Trophoblast cell (in vitro differentiated cells and primary cell): ENCODE results near the gene XPO6.

Experiments
- DNase-seq, 2 donors: peaks; one replicate each; pipeline ENCODE4 v3.0.0-alpha.2; 2016
- H2AFZ ChIP-seq: 2 replicates; pipeline ENCODE4 v1.6.1; 2013; ENCODE audit warnings: low read length, moderate library complexity, mild to moderate bottlenecking; ENCODE audit not compliant: insufficient read depth, poor library complexity
- H2AK5ac ChIP-seq: 2 replicates; pipeline ENCODE4 v1.6.1; 2013; ENCODE audit warnings: mild to moderate bottlenecking, low read length
- H2BK120ac ChIP-seq: 2 replicates; pipeline ENCODE4 v1.6.1; 2013; ENCODE audit warnings: low read length, mild to moderate bottlenecking, moderate library complexity; ENCODE audit not compliant: insufficient read depth, poor library complexity
- H2BK12ac ChIP-seq: 2 replicates; pipeline ENCODE4 v1.6.1; 2013; ENCODE audit warnings: mild to moderate bottlenecking, low read length, moderate library complexity
- H2BK5ac ChIP-seq: 2 replicates; pipeline ENCODE4 v1.6.1; 2013; ENCODE audit warnings: low read length, low read depth, moderate library complexity, mild to moderate bottlenecking; ENCODE audit not compliant: poor library complexity
- H3K14ac ChIP-seq: 2 replicates; pipeline ENCODE4 v1.6.1; 2013; ENCODE audit warnings: mild to moderate bottlenecking, low read length
- H3K18ac ChIP-seq: 2 replicates; pipeline ENCODE4 v1.6.1; 2013; ENCODE audit warnings: mild to moderate bottlenecking, low read length
- H3K23ac ChIP-seq: 2 replicates; pipeline ENCODE4 v1.6.1; 2013; ENCODE audit warnings: low read length
- H3K27ac ChIP-seq: 2 replicates; pipeline ENCODE4 v1.5.1; 2013; ENCODE audit warnings: low read depth, mild to moderate bottlenecking, inconsistent platforms, low read length, moderate library complexity
- H3K27me3 ChIP-seq: 2 replicates; pipeline ENCODE4 v1.6.1; 2013; ENCODE audit warnings: inconsistent platforms, mild to moderate bottlenecking, low read length, moderate library complexity; ENCODE audit not compliant: insufficient read depth
- H3K36me3 ChIP-seq, 2 experiments: 1 replicate in 1 of 2; 2 replicates in 1 of 2; pipeline ENCODE4 v1.6.1; 2013; ENCODE audit warnings: low read length in 2 of 2, mild to moderate bottlenecking in 2 of 2, moderate library complexity in 1 of 2; ENCODE audit not compliant: insufficient read depth in 2 of 2, control insufficient read depth in 1 of 2
- H3K4ac ChIP-seq: 2 replicates; pipeline ENCODE4 v1.6.1; 2013; ENCODE audit warnings: low read depth, mild to moderate bottlenecking, low read length, moderate library complexity
- H3K4me1 ChIP-seq, 2 experiments: 1 replicate in 1 of 2; 2 replicates in 1 of 2; pipeline ENCODE4 v1.6.1; 2013; ENCODE audit warnings: low read length in 2 of 2, mild to moderate bottlenecking in 2 of 2, moderate library complexity in 1 of 2; ENCODE audit not compliant: insufficient read depth in 2 of 2, control insufficient read depth in 1 of 2
- H3K4me2 ChIP-seq: 2 replicates; pipeline ENCODE4 v1.6.1; 2013; ENCODE audit warnings: inconsistent platforms, mild to moderate bottlenecking, low read length, moderate library complexity
- H3K4me3 ChIP-seq: 2 replicates; pipeline ENCODE4 v1.5.1; 2013; ENCODE audit warnings: mild to moderate bottlenecking, low read depth, low read length, inconsistent platforms
- H3K79me1 ChIP-seq: one replicate; pipeline ENCODE4 v1.6.1; 2013; ENCODE audit warnings: low read length
- H3K79me2 ChIP-seq: 2 replicates; pipeline ENCODE4 v1.6.1; 2013; ENCODE audit warnings: low read length, mild to moderate bottlenecking; ENCODE audit not compliant: control insufficient read depth, insufficient read depth, poor library complexity
- H3K9ac ChIP-seq: 2 replicates; pipeline ENCODE4 v1.6.1; 2013; ENCODE audit warnings: mild to moderate bottlenecking, low read length
- H3K9me3 ChIP-seq: 2 replicates; pipeline ENCODE4 v1.6.1; 2013; ENCODE audit warnings: low read depth, mild to moderate bottlenecking, control low read depth, inconsistent platforms, low read length; ENCODE audit not compliant: insufficient read depth
- H4K12ac ChIP-seq: 2 replicates; pipeline ENCODE4 v1.6.1; 2013; ENCODE audit warnings: low read depth, mild to moderate bottlenecking, low read length, moderate library complexity
- H4K8ac ChIP-seq: 2 replicates; pipeline ENCODE4 v1.6.1; 2013; ENCODE audit warnings: low read depth, mild to moderate bottlenecking, low read length, moderate library complexity
- H4K91ac ChIP-seq: one replicate; pipeline ENCODE4 v1.6.1; 2013; ENCODE audit warnings: low read depth, mild to moderate bottlenecking, low read length, moderate library complexity
- WGBS: extraction: QIAGEN DNeasy Blood & Tissue Kit; methylation state at CpG from one replicate; pipeline ENCODE4 v1.1.7; 2013; ENCODE audit warnings: missing lambda C conversion rate; ENCODE audit not compliant: insufficient read length, insufficient coverage; ENCODE audit errors: extremely low coverage; 5-methylcytosine and 5-hydroxymethylcytosine counted together

The XPO6 gene

DNA sequence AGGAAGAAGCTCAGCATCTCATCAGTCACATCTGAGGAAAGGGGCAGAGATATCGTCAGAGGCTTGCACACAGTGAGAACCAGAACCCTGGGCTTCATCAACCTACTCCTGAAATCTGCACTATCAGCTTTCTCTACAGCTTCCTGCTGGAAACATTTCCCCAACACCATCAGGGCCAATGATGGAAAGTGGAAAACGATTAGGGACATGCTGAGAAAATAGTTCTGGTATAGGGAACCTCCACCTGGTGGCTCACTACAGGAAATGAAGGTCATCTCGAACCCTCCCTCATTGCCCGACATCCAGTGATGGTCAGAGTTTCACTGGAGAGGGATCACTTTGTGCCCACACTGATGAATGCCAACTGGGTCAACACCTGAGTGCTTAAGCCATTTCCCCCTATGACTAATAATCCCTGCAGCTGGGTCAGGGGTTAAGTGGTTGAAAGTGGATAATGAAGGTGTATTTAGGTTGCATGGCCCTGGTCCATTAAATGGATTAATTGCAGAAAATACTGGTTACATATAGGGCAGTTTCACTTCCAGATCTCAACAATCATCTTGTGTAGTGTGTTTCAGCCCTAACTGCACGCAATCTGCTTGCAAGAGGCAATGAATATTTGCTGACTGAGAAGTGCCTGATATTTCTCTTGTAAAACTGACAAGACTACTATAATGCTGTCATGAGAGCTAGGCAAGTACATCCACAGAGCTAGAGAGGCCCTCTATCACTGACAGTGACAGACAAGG is 105.1 kb downstream of the XPO6 start:
- H2BK5ac ChIP-seq, result no peak overlapping the region
- H3K27ac ChIP-seq, result no peak overlapping the region
- no peaks in the 10 kb centered on the region for H3K27me3 ChIP-seq
- H4K8ac ChIP-seq, result no peak overlapping the region
- no peaks in the 10 kb centered on the region for H3K9me3 ChIP-seq
- no peak overlapping the region for H2BK120ac ChIP-seq
- H3K9ac ChIP-seq, result no peak overlapping the region
- no peak overlapping the region for H3K14ac ChIP-seq
- DNase-seq, result no peak
- H3K4ac ChIP-seq, result no peak overlapping the region
- no peak overlapping the region for H2BK12ac ChIP-seq
- no peak overlapping the region for H3K4me3 ChIP-seq
- H3K36me3 ChIP-seq, result peaks cover 52 to 73% of the 10 kb centered on the region in 2 experiments
- H4K12ac ChIP-seq, result no peak overlapping the region
- H3K23ac ChIP-seq, result no peak overlapping the region
- H3K18ac ChIP-seq, result no peak overlapping the region
- H3K4me2 ChIP-seq, result no peak overlapping the region
- H4K91ac ChIP-seq, result no peak overlapping the region
- no CpG with 5 or more reads among the region's 5 CpGs for WGBS
- H3K79me2 ChIP-seq, result no peaks in the 10 kb centered on the region
- H2AK5ac ChIP-seq, result no peak overlapping the region
- no peak overlapping the region for H2AFZ ChIP-seq
- H3K79me1 ChIP-seq, result no peaks in the 10 kb centered on the region
- H3K4me1 ChIP-seq, result peaks cover 3 to 4% of the 10 kb centered on the region in 2 experiments

- peaks cover 2 to 3% of the 10 kb centered on the region in 2 experiments for H3K4me1 ChIP-seq
- no peaks in the 10 kb centered on the region for H3K79me2 ChIP-seq
- H2AFZ ChIP-seq, result no peak overlapping the region
- H2BK12ac ChIP-seq, result no peak overlapping the region
- DNase-seq, result no peak
- no peak overlapping the region for H4K12ac ChIP-seq
- H3K4ac ChIP-seq, result no peak overlapping the region
- H3K18ac ChIP-seq, result no peak overlapping the region
- no CpG with 5 or more reads among the region's 7 CpGs for WGBS
- H3K27ac ChIP-seq, result no peak overlapping the region
- H4K8ac ChIP-seq, result no peak overlapping the region
- H4K91ac ChIP-seq, result no peak overlapping the region
- no peak overlapping the region for H3K23ac ChIP-seq
- no peak overlapping the region for H2BK120ac ChIP-seq
- H2AK5ac ChIP-seq, result no peak overlapping the region
- H3K4me3 ChIP-seq, result no peak overlapping the region
- H2BK5ac ChIP-seq, result no peak overlapping the region
- H3K4me2 ChIP-seq, result no peak overlapping the region
- peaks cover 59 to 80% of the 10 kb centered on the region in 2 experiments for H3K36me3 ChIP-seq
- H3K9me3 ChIP-seq, result no peaks in the 10 kb centered on the region
- no peak overlapping the region for H3K9ac ChIP-seq
- H3K27me3 ChIP-seq, result no peaks in the 10 kb centered on the region
- H3K79me1 ChIP-seq, result no peaks in the 10 kb centered on the region
- H3K14ac ChIP-seq, result no peak overlapping the region
Measured at GRCh38 chr16:28105954-28106353, 105.8 kb downstream of the XPO6 start.

DNA sequence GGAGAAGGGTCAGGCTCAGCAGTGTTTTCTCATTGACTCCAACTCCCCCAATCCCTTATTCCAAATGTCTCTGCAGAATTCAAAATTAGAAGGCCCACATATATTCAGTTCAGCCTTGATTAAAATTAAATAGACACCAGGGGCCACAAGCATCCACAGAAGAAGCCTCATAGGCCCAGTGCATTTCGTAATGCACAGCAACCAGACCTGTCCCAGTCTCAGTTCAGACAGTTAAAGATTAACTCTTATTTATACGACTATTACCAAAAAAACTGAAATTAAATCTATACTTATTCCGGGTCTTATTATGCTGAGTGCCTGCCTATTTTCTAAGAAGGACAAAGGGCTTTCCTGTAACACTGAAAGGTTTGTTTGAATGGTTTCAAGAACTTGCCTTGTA is 106.5 kb downstream of the XPO6 start:
- Histone ChIP-seq H3K36me3 (peaks cover 65 to 84% of the 10 kb centered on the region in 2 experiments), H3K18ac (no peak overlapping the region), H2AK5ac (no peak overlapping the region), H4K8ac (no peak overlapping the region), H3K9me3 (no peaks in the 10 kb centered on the region), H3K4me2 (no peak overlapping the region), H3K23ac (no peak overlapping the region), H4K12ac (no peak overlapping the region), H3K9ac (no peak overlapping the region), H3K79me2 (no peaks in the 10 kb centered on the region), H2BK5ac (no peak overlapping the region), H3K4me1 (peaks cover 2 to 3% of the 10 kb centered on the region in 2 experiments), H3K79me1 (no peaks in the 10 kb centered on the region), H2AFZ (no peak overlapping the region), H3K27ac (no peak overlapping the region), H3K4me3 (no peak overlapping the region), H2BK12ac (no peak overlapping the region), H2BK120ac (no peak overlapping the region), H4K91ac (no peak overlapping the region), H3K14ac (no peak overlapping the region), H3K27me3 (no peaks in the 10 kb centered on the region), H3K4ac (no peak overlapping the region)
- DNase-seq, result no peak
- no CpG with 5 or more reads among the region's 3 CpGs for whole genome bisulfite sequencing

GRCh38 chr16:28104404-28104803 is 107.4 kb downstream of the XPO6 start:
- Histone ChIP-seq H3K4ac (no peak overlapping the region), H3K79me1 (no peaks in the 10 kb centered on the region), H3K4me3 (no peak overlapping the region), H3K36me3 (peaks cover 65 to 84% of the 10 kb centered on the region in 2 experiments), H3K4me2 (no peak overlapping the region), H4K8ac (no peak overlapping the region), H3K23ac (no peak overlapping the region), H3K79me2 (no peaks in the 10 kb centered on the region), H3K9me3 (no peaks in the 10 kb centered on the region), H2BK12ac (no peak overlapping the region), H3K4me1 (no peaks in the 10 kb centered on the region), H2AK5ac (no peak overlapping the region), H4K91ac (no peak overlapping the region), H3K27me3 (no peaks in the 10 kb centered on the region), H4K12ac (no peak overlapping the region), H2BK120ac (no peak overlapping the region), H3K14ac (no peak overlapping the region), H3K27ac (no peak overlapping the region), H2AFZ (no peak overlapping the region), H3K18ac (no peak overlapping the region), H2BK5ac (no peak overlapping the region), H3K9ac (no peak overlapping the region)
- DNase-seq, result no peak
- WGBS, result no CpG with 5 or more reads among the region's 16 CpGs
